K562 (cell line): Measurements from ENCODE around the gene VRK3. TPM values are rescaled to one million over a fixed set of nuclear protein-coding genes. Genes with fewer than 3 reads are reported as not detected.
A peak's percentile ranks its signal among the peaks of the same experiment; 100 is the strongest.

Experiments used
- ARHGAP35 ChIP-seq: fragments of 450-650 bp; IDR thresholded peaks from 2 replicates; pipeline ENCODE4 v1.6.1; 2018; ENCODE audit not compliant: partially characterized antibody
- BCOR ChIP-seq: fragments of 450-650 bp; IDR thresholded peaks from 2 replicates; pipeline ENCODE4 v1.6.1; 2016
- E2F3 ChIP-seq: fragments of 250-450 bp; sonication (Bioruptor Pico); IDR thresholded peaks from 2 replicates; pipeline ENCODE4 v1.4.0; 2020; ENCODE audit warnings: mild to moderate bottlenecking
- ELK1 ChIP-seq: sonication (generic); formaldehyde crosslinking; IDR thresholded peaks from 2 replicates; pipeline ENCODE4 v1.8.1; 2022; ENCODE audit warnings: missing genetic modification reagents
- FOXA3 ChIP-seq, 2 experiments: fragments of 450-650 bp in 1 of 2; sonication (generic) in 1 of 2; formaldehyde crosslinking; IDR thresholded peaks in 1 of 2; conservative IDR thresholded peaks in 1 of 2; 2 replicates each; pipeline versions ENCODE4 v1.4.0 to v1.8.0; 2020 to 2022; ENCODE audit warnings: mild to moderate bottlenecking in 2 of 2, missing genetic modification reagents in 1 of 2
- FOXJ3 ChIP-seq: sonication (generic); formaldehyde crosslinking; IDR thresholded peaks from 2 replicates; pipeline ENCODE4 v1.4.0; 2020; ENCODE audit warnings: mild to moderate bottlenecking, missing genetic modification reagents
- RBM17 ChIP-seq: fragments of 200-400 bp; formaldehyde crosslinking; IDR thresholded peaks from 2 replicates; pipeline ENCODE4 v1.6.1; 2017; ENCODE audit warnings: low read depth, mild to moderate bottlenecking, low read length, borderline replicate concordance
- TBL1XR1 ChIP-seq, 2 experiments: IDR thresholded peaks; 2 replicates each; pipeline ENCODE4 v1.6.1; 2012; ENCODE audit warnings: improper control_type of control experiment in 2 of 2, low read length in 2 of 2, mild to moderate bottlenecking in 1 of 2
- TBP ChIP-seq: optimal IDR thresholded peaks from 2 replicates; pipeline ENCODE3; 2011; ENCODE audit warnings: low read depth, low read length, improper control_type of control experiment
- XRCC5 ChIP-seq: fragments of 200-400 bp; formaldehyde crosslinking; IDR thresholded peaks from 2 replicates; pipeline ENCODE4 v1.6.1; 2017; ENCODE audit warnings: low read depth, mild to moderate bottlenecking, low read length
- ZBTB1 ChIP-seq: sonication (generic); formaldehyde crosslinking; IDR thresholded peaks from 2 replicates; pipeline ENCODE4 v1.8.1; 2023; ENCODE audit warnings: missing genetic modification reagents, low read depth, mild to moderate bottlenecking, borderline replicate concordance
- ZBTB5 ChIP-seq: fragments of 450-650 bp; IDR thresholded peaks from 2 replicates; pipeline ENCODE4 v1.6.1; 2017; ENCODE audit warnings: antibody characterized with exemption
- ZKSCAN1 ChIP-seq: fragments of 150-350 bp; IDR thresholded peaks from 2 replicates; pipeline ENCODE4 v1.6.1; 2016; ENCODE audit warnings: low read depth, low read length
- ZNF76 ChIP-seq: fragments of 250-450 bp; sonication (Bioruptor Pico); IDR thresholded peaks from 2 replicates; pipeline ENCODE4 v1.4.0; 2020; ENCODE audit warnings: mild to moderate bottlenecking, moderate library complexity, borderline replicate concordance
- polyA plus RNA-seq, 8 experiments: library from polyadenylated mRNA; depleted of rRNA in 4 of 8; stranded (reverse) in 5 of 8; unstranded in 3 of 8; fragments of >200 nt; fragmentation: Nextera tagmentation in 2 of 8; fragmentation: Illumina TruSeq in 1 of 8; extraction: Ambion mirVana in 2 of 8; extraction: Trizol in 1 of 8; gene quantifications; 2 replicates each; pipeline versions ENCODE4 v1.2.1 to v1.2.3, GENCODE V29; 2011 to 2014; ENCODE audit warnings: inconsistent platforms in 1 of 8, missing spikeins in 1 of 8
- total RNA-seq, 7 experiments: library from RNA; depleted of rRNA in 6 of 7; stranded (reverse); fragments of >200 nt in 6 of 7; fragmentation: Illumina TruSeq in 2 of 7; extraction: Trizol in 2 of 7; gene quantifications; 2 replicates each; pipeline versions ENCODE4 v1.2.1 to v1.2.3, GENCODE V29; 2011 to 2021; ENCODE audit warnings: low replicate concordance in 1 of 7
- TF ChIP-seq, protein P1 (sequence below): fragments of 450-650 bp; IDR thresholded peaks from 2 replicates; pipeline ENCODE4 v1.6.1; 2016; ENCODE audit warnings: missing biosample characterization, missing genetic modification characterization
- TF ChIP-seq, protein P2 (sequence below): fragments of 250-450 bp; sonication (Bioruptor Pico); IDR thresholded peaks from 2 replicates; pipeline ENCODE4 v1.5.0; 2020; ENCODE audit warnings: mild to moderate bottlenecking, borderline replicate concordance
- TF ChIP-seq, protein P3 (sequence below), 2 experiments: IDR thresholded peaks in 1 of 2; conservative IDR thresholded peaks in 1 of 2; 2 replicates each; pipeline ENCODE4 v1.6.1; 2016; ENCODE audit warnings: low read depth in 2 of 2, mild to moderate bottlenecking in 1 of 2, missing compliant biosample characterization in 1 of 2, missing genetic modification characterization in 1 of 2, moderate library complexity in 1 of 2

The VRK3 gene
- total and polyA plus RNA-seq, 9 of the 15 experiments (the other 6 are each of a cell fraction or from before 2014, with no cell fraction given), result 25.6 to 94.3 (median 42.9) TPM

DNA sequence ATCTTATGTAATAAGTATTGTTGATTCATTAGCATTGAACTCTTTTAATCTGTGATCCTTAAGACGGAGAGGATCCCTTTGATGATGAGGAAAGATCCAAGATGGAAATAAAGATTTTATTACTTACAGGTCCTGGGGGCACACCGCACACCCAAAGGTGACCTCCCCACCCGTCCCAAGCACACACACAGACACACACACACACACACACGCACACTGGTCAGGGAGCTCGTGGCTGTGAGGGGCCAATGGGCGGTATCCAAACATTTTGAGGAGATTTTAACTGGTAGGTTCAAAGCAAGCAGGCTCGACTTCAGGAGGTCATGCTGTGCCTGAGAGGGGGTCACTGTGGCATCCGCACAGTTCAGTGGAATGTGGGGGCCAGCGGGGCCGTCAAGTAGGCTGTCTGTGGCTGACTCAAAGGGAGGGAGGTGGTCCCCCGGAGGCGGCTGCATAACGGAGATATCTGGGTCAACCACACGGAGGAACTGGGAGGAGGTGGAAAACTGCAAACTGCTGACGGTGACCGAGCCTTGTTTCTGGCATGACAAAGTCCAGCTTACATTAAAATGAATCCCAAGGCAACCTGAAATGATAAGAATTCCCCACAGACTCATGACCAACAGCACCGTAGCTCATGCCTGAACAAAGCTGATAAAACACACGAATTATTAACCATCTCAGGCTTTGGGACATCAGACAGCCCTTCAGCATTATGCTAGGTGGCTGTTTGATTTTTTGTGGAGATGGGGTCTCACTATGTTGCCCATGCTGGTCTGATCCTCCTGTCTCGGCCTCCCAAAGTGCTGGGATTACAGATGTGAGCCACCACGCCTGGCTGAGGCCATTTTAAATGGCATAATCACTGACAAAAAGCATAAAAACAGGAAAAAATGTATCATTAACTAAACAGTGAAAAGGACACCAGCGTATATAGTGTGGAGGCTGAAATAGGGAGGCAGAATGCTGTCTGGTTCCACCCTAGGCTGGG is 43.3 kb downstream of the VRK3 start (continued):
- TF ChIP-seq, protein P1, sequence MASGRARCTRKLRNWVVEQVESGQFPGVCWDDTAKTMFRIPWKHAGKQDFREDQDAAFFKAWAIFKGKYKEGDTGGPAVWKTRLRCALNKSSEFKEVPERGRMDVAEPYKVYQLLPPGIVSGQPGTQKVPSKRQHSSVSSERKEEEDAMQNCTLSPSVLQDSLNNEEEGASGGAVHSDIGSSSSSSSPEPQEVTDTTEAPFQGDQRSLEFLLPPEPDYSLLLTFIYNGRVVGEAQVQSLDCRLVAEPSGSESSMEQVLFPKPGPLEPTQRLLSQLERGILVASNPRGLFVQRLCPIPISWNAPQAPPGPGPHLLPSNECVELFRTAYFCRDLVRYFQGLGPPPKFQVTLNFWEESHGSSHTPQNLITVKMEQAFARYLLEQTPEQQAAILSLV, result no peak
- TF ChIP-seq E2F3 (no peak), FOXA3 (CRISPR knock-in tag; conservative IDR thresholded peaks at IDR 0.05 in 1 of 2, IDR thresholded peaks at IDR 0.05 in 1 of 2) (no peak), ELK1 (CRISPR knock-in tag) (no peak), FOXJ3 (CRISPR knock-in tag) (no peak), ZBTB1 (CRISPR knock-in tag) (no peak), ARHGAP35 (no peak), TBP (peak; percentile 24), TBL1XR1 (IDR thresholded peaks at IDR 0.05; ENCODE audit: low read length in 2 of 2) (no peak), ZKSCAN1 (no peak), BCOR (no peak), RBM17 (no peak), ZNF76 (CRISPR knock-in tag) (no peak), ZBTB5 (no peak), XRCC5 (no peak)
- TF ChIP-seq, protein P2, sequence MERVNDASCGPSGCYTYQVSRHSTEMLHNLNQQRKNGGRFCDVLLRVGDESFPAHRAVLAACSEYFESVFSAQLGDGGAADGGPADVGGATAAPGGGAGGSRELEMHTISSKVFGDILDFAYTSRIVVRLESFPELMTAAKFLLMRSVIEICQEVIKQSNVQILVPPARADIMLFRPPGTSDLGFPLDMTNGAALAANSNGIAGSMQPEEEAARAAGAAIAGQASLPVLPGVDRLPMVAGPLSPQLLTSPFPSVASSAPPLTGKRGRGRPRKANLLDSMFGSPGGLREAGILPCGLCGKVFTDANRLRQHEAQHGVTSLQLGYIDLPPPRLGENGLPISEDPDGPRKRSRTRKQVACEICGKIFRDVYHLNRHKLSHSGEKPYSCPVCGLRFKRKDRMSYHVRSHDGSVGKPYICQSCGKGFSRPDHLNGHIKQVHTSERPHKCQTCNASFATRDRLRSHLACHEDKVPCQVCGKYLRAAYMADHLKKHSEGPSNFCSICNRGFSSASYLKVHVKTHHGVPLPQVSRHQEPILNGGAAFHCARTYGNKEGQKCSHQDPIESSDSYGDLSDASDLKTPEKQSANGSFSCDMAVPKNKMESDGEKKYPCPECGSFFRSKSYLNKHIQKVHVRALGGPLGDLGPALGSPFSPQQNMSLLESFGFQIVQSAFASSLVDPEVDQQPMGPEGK (CRISPR knock-in tag), result no peak
- TF ChIP-seq, protein P3, sequence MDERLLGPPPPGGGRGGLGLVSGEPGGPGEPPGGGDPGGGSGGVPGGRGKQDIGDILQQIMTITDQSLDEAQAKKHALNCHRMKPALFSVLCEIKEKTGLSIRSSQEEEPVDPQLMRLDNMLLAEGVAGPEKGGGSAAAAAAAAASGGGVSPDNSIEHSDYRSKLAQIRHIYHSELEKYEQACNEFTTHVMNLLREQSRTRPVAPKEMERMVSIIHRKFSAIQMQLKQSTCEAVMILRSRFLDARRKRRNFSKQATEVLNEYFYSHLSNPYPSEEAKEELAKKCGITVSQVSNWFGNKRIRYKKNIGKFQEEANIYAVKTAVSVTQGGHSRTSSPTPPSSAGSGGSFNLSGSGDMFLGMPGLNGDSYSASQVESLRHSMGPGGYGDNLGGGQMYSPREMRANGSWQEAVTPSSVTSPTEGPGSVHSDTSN (CRISPR knock-in tag; IDR thresholded peaks at IDR 0.05; ENCODE audit: low read depth), result no peak
- TF ChIP-seq, protein P3 (tag; conservative IDR thresholded peaks at IDR 0.05; ENCODE audit: low read depth), result no peak
